HepG2 (cell line): ENCODE data around the gene SLC20A1. TPM values are rescaled to one million over a fixed set of nuclear protein-coding genes. Genes with fewer than 3 reads are reported as not detected.

Experiments used
- ATF7-NPFF ChIP-seq: sonication (generic); formaldehyde crosslinking; IDR thresholded peaks from 2 replicates; pipeline ENCODE4 v1.8.1; 2023; ENCODE audit warnings: mild to moderate bottlenecking, low read depth, missing genetic modification reagents, moderate library complexity
- BORCS8-MEF2B ChIP-seq: sonication (generic); formaldehyde crosslinking; IDR thresholded peaks from 2 replicates; pipeline ENCODE4 v1.8.0; 2022; ENCODE audit warnings: mild to moderate bottlenecking, missing genetic modification reagents
- DNMT3B ChIP-seq: conservative IDR thresholded peaks from 2 replicates; pipeline ENCODE4 v1.6.1; 2016; ENCODE audit warnings: missing biosample characterization, control low read depth
- FOXP1 ChIP-seq, 2 experiments: fragments of 450-650 bp in 1 of 2; IDR thresholded peaks; 2 replicates each; pipeline ENCODE4 v1.6.1; 2017 to 2018; ENCODE audit warnings: antibody characterized with exemption in 1 of 2
- KAT7 ChIP-seq: IDR thresholded peaks from 2 replicates; pipeline ENCODE4 v1.6.1; 2018; ENCODE audit warnings: borderline replicate concordance, missing compliant biosample characterization
- MIER3 ChIP-seq: IDR thresholded peaks from 2 replicates; pipeline ENCODE4 v1.6.1; 2016; ENCODE audit warnings: missing compliant biosample characterization, borderline replicate concordance
- MYC ChIP-seq: sonication (generic); formaldehyde crosslinking; IDR thresholded peaks from 2 replicates; pipeline ENCODE4 v1.9.0; 2021; ENCODE audit warnings: missing genetic modification reagents, borderline replicate concordance
- NFKB2 ChIP-seq: sonication (generic); formaldehyde crosslinking; IDR thresholded peaks from 2 replicates; pipeline ENCODE4 v1.4.0; 2020; ENCODE audit warnings: missing genetic modification reagents, borderline replicate concordance
- NRL ChIP-seq: sonication (generic); formaldehyde crosslinking; IDR thresholded peaks from 2 replicates; pipeline ENCODE4 v1.5.0; 2020; ENCODE audit warnings: missing genetic modification reagents, mild to moderate bottlenecking, moderate library complexity, borderline replicate concordance
- RBAK ChIP-seq: sonication (generic); formaldehyde crosslinking; IDR thresholded peaks from 2 replicates; pipeline ENCODE4 v1.5.1; 2020; ENCODE audit warnings: mild to moderate bottlenecking, missing genetic modification reagents
- SMAD3 ChIP-seq: sonication (generic); formaldehyde crosslinking; IDR thresholded peaks from 2 replicates; pipeline ENCODE4 v1.4.0; 2020; ENCODE audit warnings: missing genetic modification reagents
- SP4 ChIP-seq: sonication (generic); formaldehyde crosslinking; IDR thresholded peaks from 2 replicates; pipeline ENCODE4 v1.8.1; 2023; ENCODE audit warnings: mild to moderate bottlenecking, missing genetic modification reagents
- ZFP90 ChIP-seq: sonication (generic); formaldehyde crosslinking; IDR thresholded peaks from 2 replicates; pipeline ENCODE4 v1.8.0; 2022; ENCODE audit warnings: missing genetic modification reagents, mild to moderate bottlenecking, inconsistent platforms, borderline replicate concordance
- ZKSCAN8 ChIP-seq: IDR thresholded peaks from 2 replicates; pipeline ENCODE4 v1.6.1; 2016; ENCODE audit warnings: borderline replicate concordance, missing genetic modification reagents, missing compliant biosample characterization
- ZMAT3 ChIP-seq: sonication (generic); formaldehyde crosslinking; conservative IDR thresholded peaks from 2 replicates; pipeline ENCODE4 v1.7.0; 2021; ENCODE audit warnings: missing genetic modification reagents
- ZNF205 ChIP-seq: IDR thresholded peaks from 2 replicates; pipeline ENCODE4 v1.6.1; 2018; ENCODE audit warnings: missing biosample characterization, missing genetic modification reagents
- ZNF430 ChIP-seq: sonication (generic); formaldehyde crosslinking; IDR thresholded peaks from 2 replicates; pipeline ENCODE4 v1.9.0; 2021; ENCODE audit warnings: mild to moderate bottlenecking, missing genetic modification reagents
- ZNF709 ChIP-seq: sonication (generic); formaldehyde crosslinking; IDR thresholded peaks from 2 replicates; pipeline ENCODE4 v1.5.0; 2020; ENCODE audit warnings: mild to moderate bottlenecking, missing genetic modification reagents
- ZSCAN21 ChIP-seq: sonication (generic); formaldehyde crosslinking; IDR thresholded peaks from 2 replicates; pipeline ENCODE4 v1.8.0; 2022; ENCODE audit warnings: mild to moderate bottlenecking, missing genetic modification reagents, moderate library complexity, borderline replicate concordance
- polyA plus RNA-seq, 8 experiments: library from polyadenylated mRNA; depleted of rRNA in 3 of 8; stranded (reverse) in 7 of 8; unstranded in 1 of 8; fragments of >200 nt; fragmentation: Illumina TruSeq in 4 of 8; extraction: Trizol in 4 of 8; gene quantifications; 2 replicates each; pipeline versions ENCODE4 v1.2.1 to v1.2.3, GENCODE V29; 2011 to 2016; ENCODE audit warnings: low read depth in 4 of 8, missing spikeins in 1 of 8, mixed read lengths in 1 of 8; ENCODE audit not compliant: insufficient read depth in 1 of 8
- total RNA-seq, 5 experiments: library from RNA; depleted of rRNA; stranded (reverse); fragments of >200 nt; fragmentation: Illumina TruSeq; extraction: Trizol; gene quantifications; 2 replicates each; pipeline ENCODE4 v1.2.3, GENCODE V29; 2016; ENCODE audit warnings: low read depth in 1 of 5
- TF ChIP-seq, protein P1 (sequence below): sonication (generic); formaldehyde crosslinking; IDR thresholded peaks from 2 replicates; pipeline ENCODE4 v1.5.1; 2020; ENCODE audit warnings: mild to moderate bottlenecking, moderate library complexity, missing genetic modification reagents
- TF ChIP-seq, protein P2 (sequence below): sonication (generic); formaldehyde crosslinking; IDR thresholded peaks from 2 replicates; pipeline ENCODE4 v1.5.1; 2020; ENCODE audit warnings: missing genetic modification reagents, mild to moderate bottlenecking, borderline replicate concordance
- TF ChIP-seq, protein P3 (sequence below): sonication (generic); formaldehyde crosslinking; IDR thresholded peaks from 2 replicates; pipeline ENCODE4 v1.4.0; 2020; ENCODE audit warnings: missing genetic modification reagents, low read depth, mild to moderate bottlenecking, borderline replicate concordance
- TF ChIP-seq, protein P4 (sequence below): sonication (generic); formaldehyde crosslinking; IDR thresholded peaks from 2 replicates; pipeline ENCODE4 v1.4.0; 2020; ENCODE audit warnings: mild to moderate bottlenecking, missing genetic modification reagents

The SLC20A1 gene
- total and polyA plus RNA-seq, 2 of the 13 experiments (the other 11 are each of a cell fraction or from before 2014, with no cell fraction given) = 54.0 to 85.9 TPM

DNA sequence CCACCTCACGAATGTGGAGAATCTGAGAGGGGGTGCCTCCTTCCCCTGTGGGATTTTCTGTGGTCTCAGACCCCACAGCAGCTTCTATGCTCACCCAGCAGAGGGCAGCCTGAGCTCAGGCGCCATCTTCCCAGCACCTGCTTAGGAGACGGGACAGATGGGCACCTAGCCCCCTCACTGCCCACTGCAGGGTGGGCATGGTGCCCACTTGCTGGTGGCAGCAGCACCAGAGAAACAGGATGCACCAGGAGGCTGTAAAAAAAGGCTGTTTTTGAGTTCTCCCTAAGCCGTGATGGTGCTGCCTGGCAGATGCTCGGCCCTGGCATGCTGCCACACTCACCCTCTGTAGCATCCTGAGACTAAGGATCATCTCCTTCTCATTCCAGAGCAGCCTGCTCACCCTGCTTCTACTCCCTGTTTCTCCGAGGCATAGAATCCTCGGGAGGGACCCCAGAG lies 19.1 kb upstream of the SLC20A1 start (continued):
- TF ChIP-seq, protein P1, sequence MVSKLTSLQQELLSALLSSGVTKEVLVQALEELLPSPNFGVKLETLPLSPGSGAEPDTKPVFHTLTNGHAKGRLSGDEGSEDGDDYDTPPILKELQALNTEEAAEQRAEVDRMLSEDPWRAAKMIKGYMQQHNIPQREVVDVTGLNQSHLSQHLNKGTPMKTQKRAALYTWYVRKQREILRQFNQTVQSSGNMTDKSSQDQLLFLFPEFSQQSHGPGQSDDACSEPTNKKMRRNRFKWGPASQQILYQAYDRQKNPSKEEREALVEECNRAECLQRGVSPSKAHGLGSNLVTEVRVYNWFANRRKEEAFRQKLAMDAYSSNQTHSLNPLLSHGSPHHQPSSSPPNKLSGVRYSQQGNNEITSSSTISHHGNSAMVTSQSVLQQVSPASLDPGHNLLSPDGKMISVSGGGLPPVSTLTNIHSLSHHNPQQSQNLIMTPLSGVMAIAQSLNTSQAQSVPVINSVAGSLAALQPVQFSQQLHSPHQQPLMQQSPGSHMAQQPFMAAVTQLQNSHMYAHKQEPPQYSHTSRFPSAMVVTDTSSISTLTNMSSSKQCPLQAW (CRISPR knock-in tag) = peak; percentile 63
- no peak for TF ChIP-seq NRL (CRISPR knock-in tag)
- peak; percentile 92; the same call in 1 of the 2 replicates for TF ChIP-seq NFKB2 (CRISPR knock-in tag)
- TF ChIP-seq SP4 = peak; percentile 16; the same call in 1 of the 2 replicates
- TF ChIP-seq ATF7-NPFF (CRISPR knock-in tag) = 0 out of 2 replicates have a peak, but pooled peaks have one; percentile 32
- peak; percentile 69; the same call in 1 of the 2 replicates for TF ChIP-seq BORCS8-MEF2B (CRISPR knock-in tag)
- no peak for TF ChIP-seq ZSCAN21 (CRISPR knock-in tag)
- TF ChIP-seq FOXP1 (IDR thresholded peaks at IDR 0.05) = no peak
- no peak for TF ChIP-seq FOXP1 (CRISPR knock-in tag; IDR thresholded peaks at IDR 0.05)
- TF ChIP-seq, protein P2, sequence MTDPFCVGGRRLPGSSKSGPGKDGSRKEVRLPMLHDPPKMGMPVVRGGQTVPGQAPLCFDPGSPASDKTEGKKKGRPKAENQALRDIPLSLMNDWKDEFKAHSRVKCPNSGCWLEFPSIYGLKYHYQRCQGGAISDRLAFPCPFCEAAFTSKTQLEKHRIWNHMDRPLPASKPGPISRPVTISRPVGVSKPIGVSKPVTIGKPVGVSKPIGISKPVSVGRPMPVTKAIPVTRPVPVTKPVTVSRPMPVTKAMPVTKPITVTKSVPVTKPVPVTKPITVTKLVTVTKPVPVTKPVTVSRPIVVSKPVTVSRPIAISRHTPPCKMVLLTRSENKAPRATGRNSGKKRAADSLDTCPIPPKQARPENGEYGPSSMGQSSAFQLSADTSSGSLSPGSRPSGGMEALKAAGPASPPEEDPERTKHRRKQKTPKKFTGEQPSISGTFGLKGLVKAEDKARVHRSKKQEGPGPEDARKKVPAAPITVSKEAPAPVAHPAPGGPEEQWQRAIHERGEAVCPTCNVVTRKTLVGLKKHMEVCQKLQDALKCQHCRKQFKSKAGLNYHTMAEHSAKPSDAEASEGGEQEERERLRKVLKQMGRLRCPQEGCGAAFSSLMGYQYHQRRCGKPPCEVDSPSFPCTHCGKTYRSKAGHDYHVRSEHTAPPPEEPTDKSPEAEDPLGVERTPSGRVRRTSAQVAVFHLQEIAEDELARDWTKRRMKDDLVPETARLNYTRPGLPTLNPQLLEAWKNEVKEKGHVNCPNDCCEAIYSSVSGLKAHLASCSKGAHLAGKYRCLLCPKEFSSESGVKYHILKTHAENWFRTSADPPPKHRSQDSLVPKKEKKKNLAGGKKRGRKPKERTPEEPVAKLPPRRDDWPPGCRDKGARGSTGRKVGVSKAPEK = peak; percentile 85; the same call in 1 of the 2 replicates
- no peak for TF ChIP-seq ZNF430
- TF ChIP-seq, protein P3, sequence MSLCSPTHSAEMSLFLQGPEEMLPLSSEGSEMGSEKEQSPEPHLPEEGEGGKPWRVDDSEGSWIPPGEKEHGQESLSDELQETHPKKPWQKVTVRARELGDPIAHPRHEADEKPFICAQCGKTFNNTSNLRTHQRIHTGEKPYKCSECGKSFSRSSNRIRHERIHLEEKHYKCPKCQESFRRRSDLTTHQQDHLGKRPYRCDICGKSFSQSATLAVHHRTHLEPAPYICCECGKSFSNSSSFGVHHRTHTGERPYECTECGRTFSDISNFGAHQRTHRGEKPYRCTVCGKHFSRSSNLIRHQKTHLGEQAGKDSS (CRISPR knock-in tag) = peak; percentile 55; the same call in 1 of the 2 replicates
- 0 out of 2 replicates have a peak, but pooled peaks have one; percentile 41 for TF ChIP-seq MYC (CRISPR knock-in tag)
- TF ChIP-seq SMAD3 (CRISPR knock-in tag) = peak; percentile 61; the same call in 1 of the 2 replicates
- peak; percentile 40; the same call in 1 of the 2 replicates for TF ChIP-seq ZNF205 (CRISPR knock-in tag)
- TF ChIP-seq MIER3 (CRISPR knock-in tag) = no peak
- TF ChIP-seq, protein P4, sequence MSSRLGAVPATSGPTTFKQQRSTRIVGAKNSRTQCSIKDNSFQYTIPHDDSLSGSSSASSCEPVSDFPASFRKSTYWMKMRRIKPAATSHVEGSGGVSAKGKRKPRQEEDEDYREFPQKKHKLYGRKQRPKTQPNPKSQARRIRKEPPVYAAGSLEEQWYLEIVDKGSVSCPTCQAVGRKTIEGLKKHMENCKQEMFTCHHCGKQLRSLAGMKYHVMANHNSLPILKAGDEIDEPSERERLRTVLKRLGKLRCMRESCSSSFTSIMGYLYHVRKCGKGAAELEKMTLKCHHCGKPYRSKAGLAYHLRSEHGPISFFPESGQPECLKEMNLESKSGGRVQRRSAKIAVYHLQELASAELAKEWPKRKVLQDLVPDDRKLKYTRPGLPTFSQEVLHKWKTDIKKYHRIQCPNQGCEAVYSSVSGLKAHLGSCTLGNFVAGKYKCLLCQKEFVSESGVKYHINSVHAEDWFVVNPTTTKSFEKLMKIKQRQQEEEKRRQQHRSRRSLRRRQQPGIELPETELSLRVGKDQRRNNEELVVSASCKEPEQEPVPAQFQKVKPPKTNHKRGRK (CRISPR knock-in tag) = 0 out of 2 replicates have a peak, but pooled peaks have one; percentile 47
- 0 out of 2 replicates have a peak, but pooled peaks have one; percentile 31 for TF ChIP-seq ZMAT3 (CRISPR knock-in tag)
- TF ChIP-seq RBAK (CRISPR knock-in tag) = 0 out of 2 replicates have a peak, but pooled peaks have one; percentile 18
- no peak; the same call in 1 of the 2 replicates for TF ChIP-seq ZKSCAN8 (CRISPR knock-in tag)
- 0 out of 2 replicates have a peak, but pooled peaks have one; percentile 32 for TF ChIP-seq KAT7 (CRISPR knock-in tag)
- TF ChIP-seq ZFP90 (CRISPR knock-in tag) = peak; percentile 76
- no peak for TF ChIP-seq DNMT3B
- TF ChIP-seq ZNF709 (CRISPR knock-in tag) = peak; percentile 31; the same call in 1 of the 2 replicates
